IMR-90 (cell line): Measurements from ENCODE around the gene RALGPS1. TPM values are rescaled to one million over a fixed set of nuclear protein-coding genes. Genes with fewer than 3 reads are reported as not detected.

Experiments
- ATAC-seq: fragments of 200-7000 bp; cut with Tn5 transposase; 2 replicates; pipeline ENCODE4 v1.9.1; 2020; ENCODE audit warnings: low read depth, mild to moderate bottlenecking, moderate library complexity
- BruUV-seq: library from RNA; stranded (reverse); fragments of 400-500 nt; replicated peaks from 2 replicates; lab custom pipeline; 2021; lab: Mats Ljungman, UMichigan
- CTCF ChIA-PET: fragments of 300-600 bp; formaldehyde crosslinking; extraction: SDS; loops from one replicate; lab custom pipeline; 2021; ENCODE audit warnings: antibody characterized with exemption; lab: Yijun Ruan, JAX
- POLR2A ChIA-PET: fragments of 300-600 bp; sonication (Branson Sonifier 250); formaldehyde crosslinking; loops from one replicate; lab custom pipeline; 2022; ENCODE audit warnings: antibody characterized with exemption; ENCODE audit not compliant: unreplicated experiment; lab: Charles Lee
- DNase-seq: peaks from one replicate; pipeline ENCODE4 v3.0.0; 2013
- H2AFZ ChIP-seq: replicated peaks from 2 replicates; pipeline ENCODE3; 2013; ENCODE audit warnings: low read length, mild to moderate bottlenecking; ENCODE audit not compliant: poor library complexity
- H2AK5ac ChIP-seq: 2 replicates; pipeline ENCODE4 v1.6.1; 2013; ENCODE audit warnings: low read depth, low read length, inconsistent platforms
- H2AK9ac ChIP-seq: replicated peaks from 2 replicates; pipeline ENCODE3; 2013; ENCODE audit warnings: mild to moderate bottlenecking, low read depth, low read length, moderate library complexity; ENCODE audit not compliant: poor library complexity
- H2BK120ac ChIP-seq: 2 replicates; pipeline ENCODE4 v1.6.1; 2013; ENCODE audit warnings: low read depth, low read length, inconsistent platforms
- H2BK15ac ChIP-seq: 3 replicates; pipeline ENCODE4 v1.6.1; 2013; ENCODE audit warnings: low read depth, low read length, inconsistent platforms
- H2BK20ac ChIP-seq: 2 replicates; pipeline ENCODE4 v1.6.1; 2013; ENCODE audit warnings: low read depth, mild to moderate bottlenecking, inconsistent platforms, low read length, moderate library complexity
- H2BK5ac ChIP-seq: 2 replicates; pipeline ENCODE4 v1.6.1; 2013; ENCODE audit warnings: mild to moderate bottlenecking, low read depth, low read length, inconsistent platforms; ENCODE audit not compliant: poor library complexity, severe bottlenecking
- H3K14ac ChIP-seq: replicated peaks from 2 replicates; pipeline ENCODE4 v1.6.1; 2013; ENCODE audit warnings: low read depth, low read length, inconsistent platforms
- H3K18ac ChIP-seq: 2 replicates; pipeline ENCODE4 v1.6.1; 2013; ENCODE audit warnings: low read depth, low read length, control low read depth
- H3K23ac ChIP-seq: 2 replicates; pipeline ENCODE4 v1.6.1; 2013; ENCODE audit warnings: low read depth, low read length, inconsistent platforms
- H3K27ac ChIP-seq: 2 replicates; pipeline ENCODE4 v1.5.1; 2013; ENCODE audit warnings: mild to moderate bottlenecking, control low read depth, low read length; ENCODE audit not compliant: insufficient read depth
- H3K27me3 ChIP-seq: 2 replicates; pipeline ENCODE4 v1.6.1; 2013; ENCODE audit warnings: low read length; ENCODE audit not compliant: control insufficient read depth, insufficient read depth
- H3K36me3 ChIP-seq: 2 replicates; pipeline ENCODE4 v1.6.1; 2013; ENCODE audit warnings: low read length, mixed read lengths; ENCODE audit not compliant: control insufficient read depth, insufficient read depth
- H3K4ac ChIP-seq: 2 replicates; pipeline ENCODE4 v1.6.1; 2013; ENCODE audit warnings: low read depth, low read length, inconsistent platforms
- H3K4me1 ChIP-seq: 2 replicates; pipeline ENCODE4 v1.6.1; 2013; ENCODE audit warnings: low read length, mixed read lengths; ENCODE audit not compliant: control insufficient read depth, insufficient read depth
- H3K4me2 ChIP-seq: 2 replicates; pipeline ENCODE4 v1.6.1; 2013; ENCODE audit warnings: low read depth, mild to moderate bottlenecking, control low read depth, low read length, moderate library complexity
- H3K4me3 ChIP-seq: 2 replicates; pipeline ENCODE4 v1.5.1; 2013; ENCODE audit warnings: low read depth, mild to moderate bottlenecking, control low read depth, low read length, moderate library complexity; ENCODE audit not compliant: insufficient read depth
- H3K56ac ChIP-seq: 2 replicates; pipeline ENCODE4 v1.6.1; 2013; ENCODE audit warnings: low read length, inconsistent platforms; ENCODE audit not compliant: insufficient read depth; ENCODE audit errors: extremely low read depth
- H3K79me1 ChIP-seq, 2 experiments: 2 replicates each; pipeline ENCODE4 v1.6.1; 2013; ENCODE audit warnings: low read length in 2 of 2, inconsistent platforms in 1 of 2, low read depth in 1 of 2
- H3K9ac ChIP-seq: 2 replicates; pipeline ENCODE4 v1.6.1; 2013; ENCODE audit warnings: low read depth, low read length, control low read depth
- H3K9me1 ChIP-seq: 2 replicates; pipeline ENCODE4 v1.6.1; 2013; ENCODE audit warnings: low read length, inconsistent platforms; ENCODE audit not compliant: insufficient read depth
- H3K9me3 ChIP-seq: 2 replicates; pipeline ENCODE4 v1.6.1; 2013; ENCODE audit warnings: low read length; ENCODE audit not compliant: control insufficient read depth, insufficient read depth
- H4K20me1 ChIP-seq: 2 replicates; pipeline ENCODE4 v1.6.1; 2013; ENCODE audit warnings: low read length, inconsistent platforms; ENCODE audit not compliant: insufficient read depth
- H4K5ac ChIP-seq: 2 replicates; pipeline ENCODE4 v1.6.1; 2013; ENCODE audit warnings: mild to moderate bottlenecking, low read depth, low read length, control low read depth
- H4K8ac ChIP-seq, 2 experiments: 2 replicates each; pipeline ENCODE4 v1.6.1; 2013; ENCODE audit warnings: low read depth in 2 of 2, low read length in 2 of 2, control low read depth in 1 of 2, inconsistent platforms in 1 of 2
- H4K91ac ChIP-seq: 2 replicates; pipeline ENCODE4 v1.6.1; 2013; ENCODE audit warnings: low read depth, low read length, inconsistent platforms; ENCODE audit not compliant: insufficient read depth
- CHD1 ChIP-seq: IDR thresholded peaks from 2 replicates; pipeline ENCODE4 v1.6.1; 2012; ENCODE audit warnings: low read depth, low read length, improper control_type of control experiment
- ELK1 ChIP-seq: fragments of 150-350 bp; IDR thresholded peaks from 2 replicates; pipeline ENCODE4 v1.6.1; 2016; ENCODE audit warnings: low read depth, mild to moderate bottlenecking, low read length, moderate library complexity, borderline replicate concordance
- MAZ ChIP-seq: IDR thresholded peaks from 2 replicates; pipeline ENCODE4 v1.6.1; 2012; ENCODE audit warnings: low read depth, mild to moderate bottlenecking, low read length, improper control_type of control experiment, moderate library complexity, borderline replicate concordance
- WGBS, 2 experiments: methylation state at CpG; one replicate each; pipeline versions ENCODE4 v1.1.5 to v1.1.7; 2013; ENCODE audit warnings: missing lambda C conversion rate in 2 of 2; ENCODE audit not compliant: insufficient read length in 1 of 2; ENCODE audit errors: extremely low coverage in 2 of 2; 5-methylcytosine and 5-hydroxymethylcytosine counted together
- dilution Hi-C: fragments of 300-500 bp; cut with HindIII; formaldehyde crosslinking; loops from one replicate; pipeline ENCODE4 v1.14.3; 2018; ENCODE audit warnings: low sequenced_read_pairs; ENCODE audit not compliant: unreplicated experiment
- in situ Hi-C: fragments of 300-500 bp; cut with MboI; formaldehyde crosslinking; loops from 3 replicates; pipeline ENCODE4 v1.14.3; 2019; ENCODE audit warnings: low sequenced_read_pairs, inconsistent platforms, mixed read lengths
- intact Hi-C: fragments of 100-400 bp; cut with micrococcal nuclease; formaldehyde crosslinking; loops from 2 replicates; pipeline ENCODE4 v1.10.0; 2022
- polyA plus RNA-seq, 3 experiments: library from polyadenylated mRNA; depleted of rRNA; stranded (reverse); fragments of >200 nt; gene quantifications; 2 replicates each; pipeline ENCODE4 v1.2.3, GENCODE V29; 2012; ENCODE audit warnings: low replicate concordance in 1 of 3
- total RNA-seq: library from RNA; depleted of rRNA; stranded (reverse); fragments of >200 nt; gene quantifications from 2 replicates; pipeline ENCODE4 v1.2.3, GENCODE V29; 2012

The RALGPS1 gene
- total and polyA plus RNA-seq, 2 of the 4 experiments (the other 2 are of a cell fraction): 0.90 to 2.8 TPM

GRCh38 chr9:126984969-126985368, 70.4 kb downstream of the RALGPS1 start:
- Histone ChIP-seq H3K23ac (no peak overlapping the region), H3K4me3 (no peak overlapping the region), H4K8ac (no peak overlapping the region), H4K20me1 (no peaks in the 10 kb centered on the region), H3K9me3 (peaks cover 4% of the 10 kb centered on the region; the same call in 1 of the 2 replicates), H3K4me2 (no peak overlapping the region), H2BK20ac (no peak overlapping the region), H3K18ac (no peak overlapping the region), H3K9ac (no peak overlapping the region), H4K5ac (no peak overlapping the region), H3K14ac (no peak overlapping the region), H2AK5ac (no peak overlapping the region), H2AFZ (no peak overlapping the region), H3K27me3 (peaks cover 2% of the 10 kb centered on the region; the same call in 1 of the 2 replicates), H3K36me3 (no peaks in the 10 kb centered on the region), H3K9me1 (peaks cover 6% of the 10 kb centered on the region; the same call in 1 of the 2 replicates), H2AK9ac (no peak overlapping the region), H3K56ac (no peak overlapping the region), H2BK5ac (no peak overlapping the region), H4K91ac (no peak overlapping the region), H3K4me1 (0 out of 2 replicates have a peak, but pooled peaks cover 2% of the 10 kb centered on the region), H2BK120ac (no peak overlapping the region), H3K79me1 (no peaks in the 10 kb centered on the region), H3K27ac (no peak overlapping the region), H2BK15ac (no peak overlapping the region), H3K4ac (no peak overlapping the region)
- POLR2A ChIA-PET: no interaction called here
- 88% methylated on average over 1 of the region's 3 CpGs; no CpG with 5 or more reads in 1 of the 2 experiments for WGBS, 2 experiments
- dilution Hi-C loops (no loop called here), intact Hi-C loops (no loop called here), in situ Hi-C loops (no loop called here)
- no TSS peak for BruUV-seq
- CTCF ChIA-PET: no interaction called here
- no peak for ATAC-seq
- no peak for DNase-seq
- no peak for TF ChIP-seq CHD1
- no peak for TF ChIP-seq MAZ
- TF ChIP-seq ELK1: no peak
